A673 (cell line): Measurements from ENCODE around the gene EPHB2. TPM values are rescaled to one million over a fixed set of nuclear protein-coding genes. Genes with fewer than 3 reads are reported as not detected.

Experiments
- BruUV-seq: library from RNA; stranded (reverse); fragments of 400-500 nt; replicated peaks from 2 replicates; lab custom pipeline; 2021; lab: Mats Ljungman, UMichigan
- CTCF ChIA-PET: fragments of 300-600 bp; sonication (Branson Sonifier 250); formaldehyde crosslinking; loops from one replicate; lab custom pipeline; 2022; ENCODE audit warnings: antibody characterized with exemption; lab: Charles Lee
- POLR2A ChIA-PET: fragments of 300-600 bp; sonication (Branson Sonifier 250); formaldehyde crosslinking; loops from one replicate; lab custom pipeline; 2022; ENCODE audit warnings: antibody characterized with exemption; ENCODE audit not compliant: low non-redundant PET; lab: Charles Lee
- DNase-seq: peaks from one replicate; pipeline ENCODE4 v3.0.0-alpha.2; 2015; ENCODE audit warnings: low spot score
- H3K27ac ChIP-seq: fragments of 200-600 bp; sonication (generic); 2 replicates; pipeline ENCODE4 v1.5.1; 2016; ENCODE audit warnings: mixed run types, low read depth, mild to moderate bottlenecking, mixed read lengths, antibody characterized with exemption, low read length; ENCODE audit not compliant: poor library complexity, severe bottlenecking
- H3K27me3 ChIP-seq: fragments of 200-600 bp; sonication (generic); replicated peaks from 2 replicates; pipeline ENCODE4 v1.6.1; 2017; ENCODE audit warnings: mixed run types, low read depth, mild to moderate bottlenecking, mixed read lengths, antibody characterized with exemption, low read length; ENCODE audit not compliant: insufficient read depth, poor library complexity
- H3K36me3 ChIP-seq: fragments of 200-600 bp; sonication (generic); 2 replicates; pipeline ENCODE4 v1.6.1; 2016; ENCODE audit warnings: mixed run types, mild to moderate bottlenecking, mixed read lengths, antibody characterized with exemption, low read length; ENCODE audit not compliant: insufficient read depth, poor library complexity, severe bottlenecking
- H3K4me1 ChIP-seq: fragments of 200-600 bp; sonication (generic); 2 replicates; pipeline ENCODE4 v1.6.1; 2017; ENCODE audit warnings: mixed run types, mild to moderate bottlenecking, mixed read lengths, antibody characterized with exemption, low read length; ENCODE audit not compliant: insufficient read depth, poor library complexity, severe bottlenecking
- H3K4me3 ChIP-seq: fragments of 200-600 bp; sonication (generic); 2 replicates; pipeline ENCODE4 v1.5.1; 2016; ENCODE audit warnings: low read depth, mixed run types, mild to moderate bottlenecking, mixed read lengths, low read length; ENCODE audit not compliant: poor library complexity, severe bottlenecking
- H3K9me3 ChIP-seq: fragments of 200-600 bp; sonication (generic); 2 replicates; pipeline ENCODE4 v1.6.1; 2016; ENCODE audit warnings: mixed run types, low read depth, mild to moderate bottlenecking, mixed read lengths, antibody characterized with exemption, low read length; ENCODE audit not compliant: poor library complexity, severe bottlenecking
- CTCF ChIP-seq: fragments of 300-800, 200-600 bp; sonication (generic); conservative IDR thresholded peaks from 2 replicates; pipeline ENCODE4 v1.5.1; 2017; ENCODE audit warnings: low read depth, mild to moderate bottlenecking, antibody characterized with exemption, low read length, moderate library complexity, mixed read lengths
- EZH2 ChIP-seq: fragments of 200-600 bp; sonication (generic); IDR thresholded peaks from 2 replicates; pipeline ENCODE4 v1.6.1; 2017; ENCODE audit warnings: borderline replicate concordance, low read depth, mild to moderate bottlenecking, mixed read lengths, antibody characterized with exemption, low read length; ENCODE audit not compliant: poor library complexity, severe bottlenecking
- intact Hi-C: fragments of 100-400 bp; cut with micrococcal nuclease; formaldehyde crosslinking; loops from one replicate; pipeline ENCODE4 v1.10.0; 2022; ENCODE audit not compliant: unreplicated experiment
- total RNA-seq: library from RNA; stranded (reverse); gene quantifications from 2 replicates; pipeline ENCODE4 v1.2.3, GENCODE V29; 2021

The EPHB2 gene
- total RNA-seq, 1 experiment from 2014 or later, result 10.4 TPM

- Histone ChIP-seq H3K4me1 (peaks cover 3% of the 10 kb centered on the region), H3K4me3 (no peak overlapping the region), H3K9me3 (no peaks in the 10 kb centered on the region), H3K36me3 (no peaks in the 10 kb centered on the region), H3K27ac (no peak overlapping the region), H3K27me3 (no peaks in the 10 kb centered on the region)
- TF ChIP-seq CTCF, result no peak
- no peak for TF ChIP-seq EZH2
- no TSS peak for BruUV-seq
- intact Hi-C loops, result no loop called here
- CTCF ChIA-PET, result no interaction called here
- DNase-seq, result no peak
- POLR2A ChIA-PET, result no interaction called here
These were observed 212.0 kb downstream of the EPHB2 start for GRCh38 chr1:22922640-22923039.

- BruUV-seq, result no TSS peak
- TF ChIP-seq CTCF (no peak), EZH2 (no peak)
- intact Hi-C loops, result no loop called here
- no peak overlapping the region for H3K4me3 ChIP-seq
- no peaks in the 10 kb centered on the region for H3K36me3 ChIP-seq
- H3K4me1 ChIP-seq, result no peaks in the 10 kb centered on the region
- ChIA-PET POLR2A (no interaction called here), CTCF (no interaction called here)
- H3K27ac ChIP-seq, result no peak overlapping the region
- H3K9me3 ChIP-seq, result no peaks in the 10 kb centered on the region
- DNase-seq, result no peak
- no peaks in the 10 kb centered on the region for H3K27me3 ChIP-seq
These were observed 214.5 kb downstream of the EPHB2 start for GRCh38 chr1:22925111-22925510.

GRCh38 chr1:22930240-22930912 lies 219.7 kb downstream of the EPHB2 start:
- DNase-seq, result peak; percentile 74
- intact Hi-C loops, result loop anchor here (1.0 to 10.0 kb wide), 3 partner anchors 226 to 506 kb away; no protein-coding TSS in a partner anchor
- Histone ChIP-seq H3K4me3 (no peak overlapping the region), H3K4me1 (no peaks in the 10 kb centered on the region), H3K9me3 (no peaks in the 10 kb centered on the region), H3K27me3 (no peaks in the 10 kb centered on the region), H3K36me3 (no peaks in the 10 kb centered on the region), H3K27ac (no peak overlapping the region)
- ChIA-PET CTCF (interaction anchor here (0.6 to 1.3 kb wide), 6 partner anchors 30 to 258 kb away, joined by 3 to 6 read pairs (median 4); no protein-coding TSS in a partner anchor), POLR2A (no interaction called here)
- no TSS peak for BruUV-seq
- peak; percentile 83 for TF ChIP-seq CTCF
- no peak for TF ChIP-seq EZH2
